IMR-90 (cell line): ENCODE measurements around the gene FEZ2. TPM values are rescaled to one million over a fixed set of nuclear protein-coding genes. Genes with fewer than 3 reads are reported as not detected.

Experiments used
- ATAC-seq: fragments of 200-7000 bp; cut with Tn5 transposase; 2 replicates; pipeline ENCODE4 v1.9.1; 2020; ENCODE audit warnings: low read depth, mild to moderate bottlenecking, moderate library complexity
- BruUV-seq: library from RNA; stranded (reverse); fragments of 400-500 nt; replicated peaks from 2 replicates; lab custom pipeline; 2021; lab: Mats Ljungman, UMichigan
- CTCF ChIA-PET: fragments of 300-600 bp; formaldehyde crosslinking; extraction: SDS; loops from one replicate; lab custom pipeline; 2021; ENCODE audit warnings: antibody characterized with exemption; lab: Yijun Ruan, JAX
- POLR2A ChIA-PET: fragments of 300-600 bp; sonication (Branson Sonifier 250); formaldehyde crosslinking; loops from one replicate; lab custom pipeline; 2022; ENCODE audit warnings: antibody characterized with exemption; ENCODE audit not compliant: unreplicated experiment; lab: Charles Lee
- DNase-seq: peaks from one replicate; pipeline ENCODE4 v3.0.0; 2013
- H2AFZ ChIP-seq: replicated peaks from 2 replicates; pipeline ENCODE3; 2013; ENCODE audit warnings: low read length, mild to moderate bottlenecking; ENCODE audit not compliant: poor library complexity
- H2AK5ac ChIP-seq: 2 replicates; pipeline ENCODE4 v1.6.1; 2013; ENCODE audit warnings: low read depth, low read length, inconsistent platforms
- H2AK9ac ChIP-seq: replicated peaks from 2 replicates; pipeline ENCODE3; 2013; ENCODE audit warnings: mild to moderate bottlenecking, low read depth, low read length, moderate library complexity; ENCODE audit not compliant: poor library complexity
- H2BK120ac ChIP-seq: 2 replicates; pipeline ENCODE4 v1.6.1; 2013; ENCODE audit warnings: low read depth, low read length, inconsistent platforms
- H2BK15ac ChIP-seq: 3 replicates; pipeline ENCODE4 v1.6.1; 2013; ENCODE audit warnings: low read depth, low read length, inconsistent platforms
- H2BK20ac ChIP-seq: 2 replicates; pipeline ENCODE4 v1.6.1; 2013; ENCODE audit warnings: low read depth, mild to moderate bottlenecking, inconsistent platforms, low read length, moderate library complexity
- H2BK5ac ChIP-seq: 2 replicates; pipeline ENCODE4 v1.6.1; 2013; ENCODE audit warnings: mild to moderate bottlenecking, low read depth, low read length, inconsistent platforms; ENCODE audit not compliant: poor library complexity, severe bottlenecking
- H3K14ac ChIP-seq: replicated peaks from 2 replicates; pipeline ENCODE4 v1.6.1; 2013; ENCODE audit warnings: low read depth, low read length, inconsistent platforms
- H3K18ac ChIP-seq: 2 replicates; pipeline ENCODE4 v1.6.1; 2013; ENCODE audit warnings: low read depth, low read length, control low read depth
- H3K23ac ChIP-seq: 2 replicates; pipeline ENCODE4 v1.6.1; 2013; ENCODE audit warnings: low read depth, low read length, inconsistent platforms
- H3K27ac ChIP-seq: 2 replicates; pipeline ENCODE4 v1.5.1; 2013; ENCODE audit warnings: mild to moderate bottlenecking, control low read depth, low read length; ENCODE audit not compliant: insufficient read depth
- H3K27me3 ChIP-seq: 2 replicates; pipeline ENCODE4 v1.6.1; 2013; ENCODE audit warnings: low read length; ENCODE audit not compliant: control insufficient read depth, insufficient read depth
- H3K36me3 ChIP-seq: 2 replicates; pipeline ENCODE4 v1.6.1; 2013; ENCODE audit warnings: low read length, mixed read lengths; ENCODE audit not compliant: control insufficient read depth, insufficient read depth
- H3K4ac ChIP-seq: 2 replicates; pipeline ENCODE4 v1.6.1; 2013; ENCODE audit warnings: low read depth, low read length, inconsistent platforms
- H3K4me1 ChIP-seq: 2 replicates; pipeline ENCODE4 v1.6.1; 2013; ENCODE audit warnings: low read length, mixed read lengths; ENCODE audit not compliant: control insufficient read depth, insufficient read depth
- H3K4me2 ChIP-seq: 2 replicates; pipeline ENCODE4 v1.6.1; 2013; ENCODE audit warnings: low read depth, mild to moderate bottlenecking, control low read depth, low read length, moderate library complexity
- H3K4me3 ChIP-seq: 2 replicates; pipeline ENCODE4 v1.5.1; 2013; ENCODE audit warnings: low read depth, mild to moderate bottlenecking, control low read depth, low read length, moderate library complexity; ENCODE audit not compliant: insufficient read depth
- H3K56ac ChIP-seq: 2 replicates; pipeline ENCODE4 v1.6.1; 2013; ENCODE audit warnings: low read length, inconsistent platforms; ENCODE audit not compliant: insufficient read depth; ENCODE audit errors: extremely low read depth
- H3K79me1 ChIP-seq, 2 experiments: 2 replicates each; pipeline ENCODE4 v1.6.1; 2013; ENCODE audit warnings: low read length in 2 of 2, inconsistent platforms in 1 of 2, low read depth in 1 of 2
- H3K9ac ChIP-seq: 2 replicates; pipeline ENCODE4 v1.6.1; 2013; ENCODE audit warnings: low read depth, low read length, control low read depth
- H3K9me1 ChIP-seq: 2 replicates; pipeline ENCODE4 v1.6.1; 2013; ENCODE audit warnings: low read length, inconsistent platforms; ENCODE audit not compliant: insufficient read depth
- H3K9me3 ChIP-seq: 2 replicates; pipeline ENCODE4 v1.6.1; 2013; ENCODE audit warnings: low read length; ENCODE audit not compliant: control insufficient read depth, insufficient read depth
- H4K20me1 ChIP-seq: 2 replicates; pipeline ENCODE4 v1.6.1; 2013; ENCODE audit warnings: low read length, inconsistent platforms; ENCODE audit not compliant: insufficient read depth
- H4K5ac ChIP-seq: 2 replicates; pipeline ENCODE4 v1.6.1; 2013; ENCODE audit warnings: mild to moderate bottlenecking, low read depth, low read length, control low read depth
- H4K8ac ChIP-seq, 2 experiments: 2 replicates each; pipeline ENCODE4 v1.6.1; 2013; ENCODE audit warnings: low read depth in 2 of 2, low read length in 2 of 2, control low read depth in 1 of 2, inconsistent platforms in 1 of 2
- H4K91ac ChIP-seq: 2 replicates; pipeline ENCODE4 v1.6.1; 2013; ENCODE audit warnings: low read depth, low read length, inconsistent platforms; ENCODE audit not compliant: insufficient read depth
- BHLHE40 ChIP-seq: fragments of 150-350 bp; IDR thresholded peaks from 2 replicates; pipeline ENCODE4 v1.6.1; 2016; ENCODE audit warnings: mild to moderate bottlenecking, low read depth, low read length
- FOS ChIP-seq: fragments of 150-350 bp; IDR thresholded peaks from 2 replicates; pipeline ENCODE4 v1.6.1; 2016; ENCODE audit warnings: low read depth, low read length
- MAFK ChIP-seq: IDR thresholded peaks from 2 replicates; pipeline ENCODE4 v1.6.1; 2012; ENCODE audit warnings: low read depth, low read length, improper control_type of control experiment
- RFX5 ChIP-seq: IDR thresholded peaks from 2 replicates; pipeline ENCODE4 v1.8.0; 2012; ENCODE audit warnings: low read depth, mild to moderate bottlenecking, low read length, moderate library complexity
- SMC3 ChIP-seq: fragments of 150-350 bp; IDR thresholded peaks from 2 replicates; pipeline ENCODE4 v1.6.1; 2016; ENCODE audit warnings: low read depth, mild to moderate bottlenecking, antibody characterized with exemption, low read length, moderate library complexity
- WGBS, 2 experiments: methylation state at CpG; one replicate each; pipeline versions ENCODE4 v1.1.5 to v1.1.7; 2013; ENCODE audit warnings: missing lambda C conversion rate in 2 of 2; ENCODE audit not compliant: insufficient read length in 1 of 2; ENCODE audit errors: extremely low coverage in 2 of 2; 5-methylcytosine and 5-hydroxymethylcytosine counted together
- dilution Hi-C: fragments of 300-500 bp; cut with HindIII; formaldehyde crosslinking; loops from one replicate; pipeline ENCODE4 v1.14.3; 2018; ENCODE audit warnings: low sequenced_read_pairs; ENCODE audit not compliant: unreplicated experiment
- in situ Hi-C: fragments of 300-500 bp; cut with MboI; formaldehyde crosslinking; loops from 3 replicates; pipeline ENCODE4 v1.14.3; 2019; ENCODE audit warnings: low sequenced_read_pairs, inconsistent platforms, mixed read lengths
- intact Hi-C: fragments of 100-400 bp; cut with micrococcal nuclease; formaldehyde crosslinking; loops from 2 replicates; pipeline ENCODE4 v1.10.0; 2022
- polyA plus RNA-seq, 3 experiments: library from polyadenylated mRNA; depleted of rRNA; stranded (reverse); fragments of >200 nt; gene quantifications; 2 replicates each; pipeline ENCODE4 v1.2.3, GENCODE V29; 2012; ENCODE audit warnings: low replicate concordance in 1 of 3
- total RNA-seq: library from RNA; depleted of rRNA; stranded (reverse); fragments of >200 nt; gene quantifications from 2 replicates; pipeline ENCODE4 v1.2.3, GENCODE V29; 2012
- TF ChIP-seq, protein P1 (sequence below): fragments of 150-350 bp; IDR thresholded peaks from 2 replicates; pipeline ENCODE4 v1.6.1; 2016; ENCODE audit warnings: low read depth, mild to moderate bottlenecking, low read length, moderate library complexity, borderline replicate concordance

FEZ2 gene
- total and polyA plus RNA-seq, 2 of the 4 experiments (the other 2 are of a cell fraction): 19.4 to 31.6 TPM

DNA sequence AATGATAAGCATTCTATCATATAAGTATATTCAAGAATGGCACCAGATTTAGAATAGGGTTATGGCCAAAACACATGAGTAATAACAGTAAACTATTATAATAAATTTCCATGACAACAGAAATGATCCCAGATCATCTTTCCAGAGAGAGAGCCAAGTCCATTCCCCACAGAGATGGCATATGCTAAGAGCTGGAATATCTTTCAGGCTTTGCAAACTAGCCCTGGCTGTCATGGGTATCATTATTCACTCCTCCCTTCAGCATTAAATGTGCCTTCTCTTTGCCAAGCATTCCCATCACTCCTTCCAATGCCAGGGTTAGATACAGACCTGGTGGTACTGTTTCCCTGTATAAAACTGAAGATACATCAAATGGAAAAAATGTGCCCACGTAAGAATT, 10.9 kb downstream of the FEZ2 start:
- dilution Hi-C loops: no loop called here
- ATAC-seq (no peak), DNase-seq (no peak)
- Histone ChIP-seq H3K27me3 (no peaks in the 10 kb centered on the region), H4K8ac (peak overlapping the region; percentile 60 to 66; a peak in 2 of 4 replicates), H3K4me3 (no peak overlapping the region), H3K56ac (no peak overlapping the region), H4K5ac (peak overlapping the region; percentile 77; the same call in 1 of the 2 replicates), H3K4ac (peak overlapping the region; percentile 73; the same call in 1 of the 2 replicates), H3K18ac (peak overlapping the region; percentile 76), H3K9ac (no peak overlapping the region), H2BK20ac (peak overlapping the region; percentile 75; the same call in 1 of the 2 replicates), H3K23ac (no peak overlapping the region), H2AFZ (no peak overlapping the region), H3K9me3 (no peaks in the 10 kb centered on the region), H3K4me1 (peaks cover 9% of the 10 kb centered on the region), H2BK15ac (0 out of 3 replicates have a peak overlapping the region, but pooled peaks have one; percentile 17), H3K9me1 (peaks cover 14% of the 10 kb centered on the region), H4K91ac (peak overlapping the region; percentile 73), H3K79me1 (peaks cover 46 to 84% of the 10 kb centered on the region in 2 experiments), H3K14ac (peak overlapping the region; percentile 85), H3K27ac (peak overlapping the region; percentile 56; the same call in 1 of the 2 replicates), H2BK5ac (peak overlapping the region; percentile 94), H2AK9ac (no peak overlapping the region), H3K36me3 (peaks cover 20% of the 10 kb centered on the region), H3K4me2 (peak overlapping the region; percentile 33; the same call in 1 of the 2 replicates), H4K20me1 (peaks cover 5% of the 10 kb centered on the region; the same call in 1 of the 2 replicates), H2AK5ac (peak overlapping the region; percentile 23), H2BK120ac (peak overlapping the region; percentile 55; the same call in 1 of the 2 replicates)
- BruUV-seq: no TSS peak
- ChIA-PET POLR2A (no interaction called here), CTCF (interaction anchor here (0.8 to 1.3 kb wide), 2 partner anchors 31 to 38 kb away, joined by 3 to 4 read pairs; no protein-coding TSS in a partner anchor)
- no CpG with 5 or more reads among the region's 1 CpG for WGBS, 2 experiments
- intact Hi-C loops: no loop called here
- TF ChIP-seq SMC3 (no peak), FOS (no peak), RFX5 (no peak), MAFK (no peak), BHLHE40 (no peak)
- TF ChIP-seq, protein P1, sequence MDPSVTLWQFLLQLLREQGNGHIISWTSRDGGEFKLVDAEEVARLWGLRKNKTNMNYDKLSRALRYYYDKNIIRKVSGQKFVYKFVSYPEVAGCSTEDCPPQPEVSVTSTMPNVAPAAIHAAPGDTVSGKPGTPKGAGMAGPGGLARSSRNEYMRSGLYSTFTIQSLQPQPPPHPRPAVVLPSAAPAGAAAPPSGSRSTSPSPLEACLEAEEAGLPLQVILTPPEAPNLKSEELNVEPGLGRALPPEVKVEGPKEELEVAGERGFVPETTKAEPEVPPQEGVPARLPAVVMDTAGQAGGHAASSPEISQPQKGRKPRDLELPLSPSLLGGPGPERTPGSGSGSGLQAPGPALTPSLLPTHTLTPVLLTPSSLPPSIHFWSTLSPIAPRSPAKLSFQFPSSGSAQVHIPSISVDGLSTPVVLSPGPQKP: no peak
- in situ Hi-C loops: no loop called here
